Endothelial cell (in vitro differentiated cells): Measurements from ENCODE around the gene CUX1. TPM values are rescaled to one million over a fixed set of nuclear protein-coding genes. Genes with fewer than 3 reads are reported as not detected.
A peak's percentile ranks its signal among the peaks of the same experiment; 100 is the strongest.

Experiments
- DNase-seq: peaks from one replicate; pipeline ENCODE4 v3.0.0; 2021; ENCODE audit warnings: low spot score
- H3K27ac Mint-ChIP-seq: one replicate; pipeline ENCODE4 v1.8.0; 2021; ENCODE audit warnings: mixed read lengths, inconsistent platforms; ENCODE audit not compliant: unreplicated experiment
- H3K27me3 Mint-ChIP-seq: one replicate; pipeline ENCODE4 v1.8.0; 2021; ENCODE audit warnings: mild to moderate bottlenecking, moderate library complexity, mixed read lengths, inconsistent platforms; ENCODE audit not compliant: unreplicated experiment
- H3K36me3 Mint-ChIP-seq: one replicate; pipeline ENCODE4 v1.8.0; 2021; ENCODE audit warnings: mild to moderate bottlenecking, low read depth, mixed read lengths, inconsistent platforms; ENCODE audit not compliant: unreplicated experiment
- H3K4me1 Mint-ChIP-seq: one replicate; pipeline ENCODE4 v1.8.0; 2021; ENCODE audit warnings: mild to moderate bottlenecking, mixed read lengths, inconsistent platforms; ENCODE audit not compliant: unreplicated experiment
- H3K4me3 Mint-ChIP-seq: one replicate; pipeline ENCODE4 v1.8.0; 2021; ENCODE audit warnings: mild to moderate bottlenecking, mixed read lengths, inconsistent platforms; ENCODE audit not compliant: unreplicated experiment
- H3K9me3 Mint-ChIP-seq: one replicate; pipeline ENCODE4 v1.8.0; 2021; ENCODE audit warnings: mixed read lengths, inconsistent platforms; ENCODE audit not compliant: unreplicated experiment
- CTCF ChIP-seq: fragments of 200-600 bp; sonication (generic); IDR thresholded peaks from one replicate; pipeline ENCODE4 v1.5.0; 2021; ENCODE audit warnings: antibody characterized with exemption; ENCODE audit not compliant: unreplicated experiment
- total RNA-seq: library from RNA; stranded (reverse); fragmentation: NEBNext Ultra II Directional; extraction: Animal tissue kit (Norgen Biotek cat#: 25700); gene quantifications from one replicate; pipeline ENCODE4 v1.2.1, GENCODE V29; 2021; ENCODE audit not compliant: unreplicated experiment

Gene CUX1
- total RNA-seq, 1 donor from 2014 or later, result 43.7 TPM

GRCh38 chr7:102107474-102108104 lies 290.2 kb downstream of the CUX1 start:
- no peak overlapping the region for H3K27ac Mint-ChIP-seq
- no peak for TF ChIP-seq CTCF
- no peak for DNase-seq
- peaks cover 3% of the 10 kb centered on the region for H3K27me3 Mint-ChIP-seq
- no peak overlapping the region for H3K4me3 Mint-ChIP-seq
- H3K9me3 Mint-ChIP-seq, result no peaks in the 10 kb centered on the region
- no peaks in the 10 kb centered on the region for H3K4me1 Mint-ChIP-seq
- peaks cover 14% of the 10 kb centered on the region for H3K36me3 Mint-ChIP-seq

- DNase-seq, result no peak
- TF ChIP-seq CTCF, result no peak
- no peak overlapping the region for H3K4me3 Mint-ChIP-seq
- H3K4me1 Mint-ChIP-seq, result no peaks in the 10 kb centered on the region
- peaks cover 15% of the 10 kb centered on the region for H3K36me3 Mint-ChIP-seq
- no peak overlapping the region for H3K27ac Mint-ChIP-seq
- no peaks in the 10 kb centered on the region for H3K9me3 Mint-ChIP-seq
- no peaks in the 10 kb centered on the region for H3K27me3 Mint-ChIP-seq
These were observed 293.9 kb downstream of the CUX1 start for GRCh38 chr7:102111061-102112041.

GRCh38 chr7:102115181-102115580 lies 297.8 kb downstream of the CUX1 start:
- H3K27me3 Mint-ChIP-seq, result peaks cover 5% of the 10 kb centered on the region
- H3K9me3 Mint-ChIP-seq, result no peaks in the 10 kb centered on the region
- no peak for TF ChIP-seq CTCF
- peak overlapping the region; percentile 23 for H3K4me3 Mint-ChIP-seq
- H3K27ac Mint-ChIP-seq, result no peak overlapping the region
- peaks cover 23% of the 10 kb centered on the region for H3K36me3 Mint-ChIP-seq
- no peak for DNase-seq
- H3K4me1 Mint-ChIP-seq, result no peaks in the 10 kb centered on the region

- H3K9me3 Mint-ChIP-seq, result no peaks in the 10 kb centered on the region
- no peak for TF ChIP-seq CTCF
- DNase-seq, result no peak
- H3K4me3 Mint-ChIP-seq, result peak overlapping the region; percentile 23
- peaks cover 5% of the 10 kb centered on the region for H3K27me3 Mint-ChIP-seq
- H3K27ac Mint-ChIP-seq, result no peak overlapping the region
- no peaks in the 10 kb centered on the region for H3K4me1 Mint-ChIP-seq
- peaks cover 23% of the 10 kb centered on the region for H3K36me3 Mint-ChIP-seq
These were observed 298.5 kb downstream of the CUX1 start for GRCh38 chr7:102115931-102116330.

- Mint-ChIP-seq H3K9me3 (no peaks in the 10 kb centered on the region), H3K4me3 (peak overlapping the region; percentile 47), H3K36me3 (peaks cover 23% of the 10 kb centered on the region), H3K4me1 (peaks cover 14% of the 10 kb centered on the region), H3K27ac (no peak overlapping the region), H3K27me3 (peaks cover 5% of the 10 kb centered on the region)
- no peak for DNase-seq
- TF ChIP-seq CTCF, result no peak
These were observed 300.3 kb downstream of the CUX1 start for GRCh38 chr7:102117743-102118142.
